Stimulated activated CD4-positive, alpha-beta T cell treated with anti-CD3 and anti-CD28 coated beads, Interleukin-1b, Interleukin-23, amount 100 ng/mL, for 4 hours (primary cell): ENCODE measurements around the gene BHMT.
"Not testable (repeated sequence)": the region's sequence is repeated elsewhere in the genome, so short reads cannot be mapped to it uniquely, and the experiment has no call there.

ENCODE experiments used
- DNase-seq, 2 donors: peaks; one replicate each; pipeline ENCODE4 v3.0.0-alpha.2; 2020; ENCODE audit warnings: low read depth in 2 of 2

The BHMT gene

DNA sequence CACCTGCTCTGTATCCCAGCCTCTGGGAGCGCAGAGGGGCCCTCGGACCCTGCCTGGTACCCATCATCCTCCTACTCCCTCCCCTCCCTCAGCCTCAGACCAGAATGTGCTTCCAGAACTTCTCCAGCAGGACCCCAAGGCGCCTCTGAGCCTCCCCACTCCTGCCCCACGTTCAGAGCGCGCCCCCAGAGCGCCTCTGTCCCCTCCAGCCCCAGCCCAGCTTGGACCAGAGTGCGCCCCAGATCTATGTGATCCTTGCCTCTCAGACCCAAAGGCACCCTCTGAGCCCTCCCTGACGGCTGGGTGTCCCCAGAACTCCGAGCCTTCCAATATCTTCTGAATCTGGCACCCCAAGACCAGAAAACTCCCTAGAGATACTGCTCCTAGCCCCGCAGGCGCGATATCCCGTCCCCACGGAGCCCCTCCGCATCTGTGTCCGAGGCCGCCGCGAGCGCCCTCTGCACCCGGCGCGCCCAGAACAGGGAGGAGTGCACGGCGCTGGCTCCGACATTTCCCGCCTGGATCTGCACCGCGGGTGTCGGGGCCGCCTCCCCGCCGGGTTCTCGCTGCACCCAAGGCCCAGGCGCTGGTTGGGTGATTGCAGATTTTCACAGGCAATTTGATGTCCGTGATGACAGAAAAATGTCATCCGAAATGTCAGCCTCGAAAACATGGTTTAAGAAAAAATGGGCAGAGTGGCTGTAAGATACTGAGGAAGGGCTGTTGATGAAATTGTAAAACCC is 522 bp downstream of the BHMT start:
- DNase-seq = no peak

DNA sequence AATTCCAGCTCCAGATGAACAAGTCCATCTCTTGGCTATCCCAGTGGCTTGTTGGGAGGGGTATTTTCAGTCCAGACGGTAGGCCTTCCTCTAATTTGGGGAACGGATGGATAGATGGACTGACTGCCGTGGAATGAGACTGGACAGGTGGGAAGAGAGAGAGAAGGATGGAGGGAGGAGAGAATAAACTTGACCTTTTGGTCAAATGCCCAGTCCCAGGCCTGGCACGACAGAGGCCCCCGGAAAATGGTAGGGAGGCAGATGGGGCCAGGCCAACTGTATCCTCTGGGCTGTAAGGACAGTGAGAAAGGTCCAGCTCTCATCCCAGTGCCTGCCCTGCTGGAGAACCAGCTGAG is 1.1 kb downstream of the BHMT start:
- no peak for DNase-seq

DNA sequence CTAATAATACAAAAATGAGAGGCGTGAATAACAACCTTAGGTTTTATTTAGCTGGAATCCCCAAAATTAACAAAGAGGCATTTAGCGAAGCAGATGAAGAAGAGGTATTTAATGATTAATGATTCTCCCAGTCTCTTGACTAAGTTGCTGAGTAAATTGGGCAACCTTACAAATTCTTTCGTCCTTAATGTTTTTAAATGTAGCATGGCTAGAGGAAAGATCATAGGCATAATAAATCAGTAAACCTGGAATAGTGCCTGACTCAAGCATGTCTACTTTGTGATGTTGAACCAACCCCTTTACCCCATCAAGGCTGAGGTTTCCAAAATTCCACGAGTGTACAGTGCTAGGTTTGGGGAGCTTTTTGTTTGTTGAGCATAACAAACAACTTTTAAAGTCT is 7.9 kb downstream of the BHMT start:
- DNase-seq = no peak

DNA sequence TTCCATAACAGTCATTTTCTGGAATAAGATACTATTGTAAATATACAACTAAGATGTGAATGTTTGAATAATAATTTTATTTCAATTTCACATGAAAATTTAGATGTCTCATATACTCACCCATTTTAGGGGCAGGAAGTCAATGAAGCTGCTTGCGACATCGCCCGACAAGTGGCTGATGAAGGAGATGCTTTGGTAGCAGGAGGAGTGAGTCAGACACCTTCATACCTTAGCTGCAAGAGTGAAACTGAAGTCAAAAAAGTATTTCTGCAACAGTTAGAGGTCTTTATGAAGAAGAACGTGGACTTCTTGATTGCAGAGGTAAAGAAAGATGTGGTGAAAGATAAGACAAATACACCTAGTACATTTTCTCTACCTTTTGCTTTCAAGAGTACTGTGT is 8.6 kb downstream of the BHMT start:
- DNase-seq = no peak

- DNase-seq = no peak
Measured at GRCh38 chr5:79122973-79123372, 11.4 kb downstream of the BHMT start.

- no peak for DNase-seq
Measured at GRCh38 chr5:79124607-79125006, 13.0 kb downstream of the BHMT start.

GRCh38 chr5:79130781-79131180 is 19.2 kb downstream of the BHMT start:
- no peak for DNase-seq

DNA sequence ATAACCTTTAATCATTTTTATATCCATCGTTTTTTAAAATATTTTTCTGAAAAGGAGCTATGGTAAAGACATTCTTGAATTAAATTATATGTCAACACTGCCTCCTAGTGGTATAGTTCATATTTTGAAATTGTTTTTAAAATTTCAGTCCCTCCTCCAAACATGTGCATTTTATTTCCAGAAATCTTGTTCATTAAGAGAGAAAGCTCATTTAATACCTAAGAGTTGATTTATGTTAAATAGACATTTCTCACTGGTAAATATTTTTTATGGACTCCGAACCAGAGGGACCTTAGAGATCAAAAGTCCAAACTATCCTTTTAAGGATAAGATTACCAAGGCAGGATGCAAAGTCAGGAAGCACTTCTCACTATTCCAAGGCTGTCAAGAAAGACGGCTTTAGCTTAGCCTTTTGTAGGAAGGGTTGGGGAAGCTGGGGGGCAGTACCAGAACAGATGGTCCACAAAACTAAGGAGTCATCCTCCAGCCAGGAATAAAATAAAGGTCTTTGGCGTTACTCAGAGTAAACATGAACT is 21.6 kb downstream of the BHMT start:
- DNase-seq = no peak

- DNase-seq = peak; percentile 46 to 48
Measured at GRCh38 chr5:79133657-79134451, 22.2 kb downstream of the BHMT start.

- DNase-seq = no peak
Measured at GRCh38 chr5:79135790-79136553, 24.4 kb downstream of the BHMT start.

DNA sequence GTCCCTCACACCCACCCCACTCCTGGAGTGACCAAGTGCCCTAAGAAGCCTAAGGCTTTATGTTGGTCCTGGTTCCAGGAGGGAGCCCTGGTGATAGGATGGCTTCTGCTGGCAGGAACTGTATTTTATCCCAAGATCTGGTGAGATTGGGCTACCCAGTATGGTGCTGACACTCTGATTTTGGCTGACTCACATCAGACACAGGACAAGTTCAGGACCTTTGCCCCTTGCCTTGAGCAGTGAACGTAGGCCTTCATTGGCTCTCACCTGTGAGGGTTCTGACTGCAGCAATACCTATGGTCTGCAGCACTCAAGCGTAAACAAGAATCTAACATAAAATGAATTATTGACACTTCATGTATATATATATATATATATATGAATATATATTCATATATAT is 25.0 kb downstream of the BHMT start:
- no peak for DNase-seq

GRCh38 chr5:79140553-79140952 is 28.9 kb downstream of the BHMT start:
- no peak for DNase-seq

- DNase-seq = no peak
Measured at GRCh38 chr5:79143684-79144379, 32.2 kb downstream of the BHMT start.

- no peak for DNase-seq
Measured at GRCh38 chr5:79147076-79147475, 35.5 kb downstream of the BHMT start.

GRCh38 chr5:79149433-79149832 is 37.8 kb downstream of the BHMT start:
- no peak for DNase-seq

DNA sequence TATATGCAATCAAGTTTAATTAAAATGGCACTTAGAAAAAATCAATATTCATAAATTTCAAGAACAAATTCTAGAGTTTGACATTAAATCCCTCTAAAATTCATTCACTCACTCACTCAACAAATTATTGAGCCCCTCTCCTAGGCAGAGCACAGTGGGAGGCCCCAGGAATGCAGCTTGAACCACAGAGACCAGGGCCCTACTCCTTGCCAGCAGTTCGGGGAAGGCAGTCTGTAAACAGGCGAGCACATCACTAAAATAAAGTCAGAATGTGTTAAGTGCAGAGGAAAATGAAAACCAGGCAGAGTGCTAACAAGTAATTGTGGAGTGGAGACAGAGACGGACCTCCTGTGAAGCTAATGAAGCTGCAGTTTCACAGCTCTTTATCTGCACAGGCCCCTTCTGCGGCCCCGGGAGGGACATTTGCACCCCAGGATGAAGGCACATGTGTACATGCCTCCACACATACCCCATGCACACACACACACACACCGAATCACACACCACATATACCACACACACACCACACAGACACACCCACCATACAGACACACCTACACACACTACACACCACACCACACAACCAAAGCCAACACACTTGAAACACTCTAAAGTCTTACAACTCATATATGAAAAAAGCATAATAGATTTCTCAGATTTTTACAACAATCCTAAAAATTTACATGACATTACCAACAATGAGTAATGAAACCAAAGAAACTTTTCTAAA is 40.5 kb downstream of the BHMT start:
- DNase-seq = no peak

GRCh38 chr5:79157305-79157704 is 45.7 kb downstream of the BHMT start:
- DNase-seq = no peak

- DNase-seq = not testable (repeated sequence)
Measured at GRCh38 chr5:79161647-79162046, 50.0 kb downstream of the BHMT start.

DNA sequence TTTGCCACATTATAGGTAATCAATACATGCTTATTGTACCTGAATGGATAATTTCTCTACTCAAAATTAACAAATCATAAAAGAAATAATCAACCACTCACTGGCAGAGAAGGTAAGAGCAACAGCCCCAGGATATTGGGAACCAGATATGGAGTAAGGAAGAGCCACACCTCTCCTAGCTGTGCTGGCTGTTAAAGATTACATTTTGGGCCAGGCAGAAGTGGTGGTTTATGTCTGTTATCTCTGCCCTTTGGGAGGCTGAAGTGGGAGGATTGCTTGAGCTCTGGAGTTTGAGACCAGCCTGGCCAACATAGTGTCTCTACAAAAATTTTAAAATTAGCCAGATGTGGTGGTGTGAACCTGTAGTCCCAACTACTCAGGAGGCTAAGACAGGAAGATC is 56.4 kb downstream of the BHMT start:
- no peak for DNase-seq

DNA sequence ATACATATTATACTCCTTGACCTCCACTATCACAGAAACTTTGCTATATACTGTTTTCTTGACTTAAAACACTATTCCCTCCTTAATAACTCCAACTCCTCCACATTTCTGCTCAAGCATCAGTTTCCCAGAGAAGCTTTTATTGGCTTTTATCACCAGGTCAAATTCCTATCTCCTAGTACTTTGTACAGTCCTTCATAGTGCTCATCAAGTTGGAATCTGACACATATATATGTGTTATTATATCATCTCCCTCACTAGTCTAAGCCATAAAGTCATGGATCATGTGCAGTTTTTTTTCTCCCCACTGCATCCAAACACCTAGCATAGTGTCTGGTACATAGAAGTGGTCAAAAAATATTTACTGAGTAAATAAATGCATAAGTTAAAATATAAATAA is 59.1 kb downstream of the BHMT start:
- no peak for DNase-seq

GRCh38 chr5:79171635-79172245 is 60.1 kb downstream of the BHMT start:
- no peak for DNase-seq
